ES-I3 (cell line): ENCODE measurements around the gene PIP5K1C.

Experiments used
- H3K36me3 ChIP-seq: 2 replicates; pipeline ENCODE4 v1.6.1; 2013; ENCODE audit warnings: mild to moderate bottlenecking, low read length, control low read depth, moderate library complexity; ENCODE audit not compliant: insufficient read depth
- H3K4me1 ChIP-seq: 2 replicates; pipeline ENCODE4 v1.6.1; 2013; ENCODE audit warnings: mild to moderate bottlenecking, control low read depth, low read length; ENCODE audit not compliant: insufficient read depth
- H3K9ac ChIP-seq: 2 replicates; pipeline ENCODE4 v1.6.1; 2013; ENCODE audit warnings: low read depth, mild to moderate bottlenecking, low read length, moderate library complexity
- H3K9me3 ChIP-seq: 2 replicates; pipeline ENCODE4 v1.6.1; 2013; ENCODE audit warnings: mild to moderate bottlenecking, low read length, moderate library complexity; ENCODE audit not compliant: control insufficient read depth, insufficient read depth

The PIP5K1C gene

DNA sequence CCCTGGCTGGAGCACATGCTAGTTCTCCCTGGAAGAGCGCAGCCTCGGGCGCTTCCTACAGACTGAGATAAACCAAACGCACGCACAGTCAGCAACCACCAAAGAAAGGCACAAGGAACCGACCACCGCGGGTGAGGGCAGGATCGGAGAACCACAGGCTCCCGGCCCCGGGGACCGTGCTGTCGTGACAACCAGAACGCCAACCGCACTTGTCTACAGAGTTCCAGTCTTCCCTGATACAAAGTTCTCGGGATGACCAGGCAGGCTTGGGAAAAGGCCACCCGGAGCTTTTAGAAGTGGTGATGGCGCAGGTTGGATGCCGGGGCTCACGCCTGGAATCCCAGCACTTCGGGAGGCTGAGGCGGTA lies 40.5 kb downstream of the PIP5K1C start:
- Histone ChIP-seq H3K9me3 (no peaks in the 10 kb centered on the region), H3K9ac (no peak overlapping the region), H3K36me3 (peaks cover 11% of the 10 kb centered on the region), H3K4me1 (peaks cover 5% of the 10 kb centered on the region; the same call in 1 of the 2 replicates)

GRCh38 chr19:3658870-3659745 lies 41.2 kb downstream of the PIP5K1C start:
- Histone ChIP-seq H3K4me1 (peaks cover 5% of the 10 kb centered on the region; the same call in 1 of the 2 replicates), H3K9ac (no peak overlapping the region), H3K36me3 (peaks cover 11% of the 10 kb centered on the region)

GRCh38 chr19:3658004-3658869 lies 42.0 kb downstream of the PIP5K1C start:
- no peaks in the 10 kb centered on the region for H3K9me3 ChIP-seq
- H3K4me1 ChIP-seq = peaks cover 5% of the 10 kb centered on the region; the same call in 1 of the 2 replicates
- no peak overlapping the region for H3K9ac ChIP-seq
- peaks cover 8% of the 10 kb centered on the region for H3K36me3 ChIP-seq

More at GRCh38 chr19:3658870-3659745, 41.2 kb downstream of the PIP5K1C start:
- no peaks in the 10 kb centered on the region for H3K9me3 ChIP-seq

GRCh38 chr19:3657395-3657769 lies 42.9 kb downstream of the PIP5K1C start:
- Histone ChIP-seq H3K9me3 (no peaks in the 10 kb centered on the region), H3K9ac (no peak overlapping the region), H3K4me1 (peaks cover 5% of the 10 kb centered on the region; the same call in 1 of the 2 replicates), H3K36me3 (peaks cover 5% of the 10 kb centered on the region)

DNA sequence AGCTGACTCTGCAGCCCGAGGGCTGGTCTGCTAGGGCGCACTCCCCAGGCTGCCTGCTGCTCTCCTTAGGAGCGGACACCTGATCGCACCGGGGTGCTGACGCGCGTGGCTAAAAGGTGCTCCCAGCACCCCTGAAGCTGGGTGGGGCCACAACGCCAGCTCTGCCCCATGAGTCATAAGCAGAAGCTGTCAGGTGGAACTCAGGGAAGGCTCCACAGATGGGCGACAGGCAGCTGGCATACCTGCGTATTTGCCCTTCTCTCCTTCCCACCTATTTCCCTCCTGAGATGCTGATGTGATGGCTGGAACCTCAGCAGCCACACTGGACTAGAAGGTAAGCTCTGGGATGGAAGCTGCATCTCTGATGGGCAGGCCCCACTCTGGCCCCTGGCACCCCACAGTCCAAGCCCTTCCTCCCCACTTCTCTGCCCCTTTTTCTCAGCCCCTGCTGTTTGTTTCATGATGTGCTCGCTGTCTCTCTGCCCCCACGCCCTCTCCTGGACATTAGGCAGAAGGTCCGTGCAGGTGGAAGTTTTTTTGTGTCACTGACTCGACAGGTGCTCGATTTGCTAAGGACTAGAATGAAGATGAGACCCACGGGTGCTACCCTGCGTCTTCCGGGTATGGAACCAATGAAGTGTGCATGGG lies 43.4 kb downstream of the PIP5K1C start:
- Histone ChIP-seq H3K9ac (no peak overlapping the region), H3K36me3 (peaks cover 5% of the 10 kb centered on the region), H3K4me1 (peaks cover 5% of the 10 kb centered on the region; the same call in 1 of the 2 replicates), H3K9me3 (no peaks in the 10 kb centered on the region)

- H3K9ac ChIP-seq = no peak overlapping the region
- H3K36me3 ChIP-seq = peaks cover 5% of the 10 kb centered on the region
- no peaks in the 10 kb centered on the region for H3K9me3 ChIP-seq
- H3K4me1 ChIP-seq = peaks cover 5% of the 10 kb centered on the region; the same call in 1 of the 2 replicates
These were observed 44.1 kb downstream of the PIP5K1C start for GRCh38 chr19:3656073-3656746.

DNA sequence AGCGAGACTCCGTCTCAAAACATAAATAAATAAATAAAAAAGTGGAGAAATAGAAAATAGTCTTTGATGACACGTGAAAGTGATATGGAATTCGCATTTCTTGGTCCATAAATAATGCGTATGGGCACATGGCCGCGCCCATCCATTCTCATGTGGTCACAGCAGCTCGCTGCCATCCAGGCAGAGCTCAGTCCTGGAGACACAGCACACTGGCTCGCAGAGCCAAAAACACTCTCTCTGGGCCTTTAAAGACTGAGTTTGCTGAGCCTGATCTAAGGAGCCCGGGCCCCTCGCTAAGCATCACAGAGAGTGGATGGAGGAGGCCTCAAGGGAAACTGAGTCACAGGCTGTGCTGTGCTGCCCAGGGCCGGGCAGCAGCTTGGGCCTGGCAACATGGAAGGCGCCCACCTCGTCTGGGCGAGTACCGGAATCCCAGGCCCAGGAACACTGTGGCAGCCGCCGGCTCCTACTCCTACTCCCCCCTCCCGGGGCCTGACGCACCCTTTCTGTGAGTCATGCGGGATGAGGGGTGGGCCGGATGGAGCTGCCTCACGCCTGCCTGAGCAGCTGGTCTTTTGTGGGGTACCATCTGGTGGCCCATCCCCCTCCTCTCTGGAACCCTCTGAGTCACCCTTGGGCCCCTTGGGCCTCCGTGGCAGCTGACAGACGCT lies 44.7 kb downstream of the PIP5K1C start:
- Histone ChIP-seq H3K4me1 (peaks cover 5% of the 10 kb centered on the region; the same call in 1 of the 2 replicates), H3K9me3 (no peaks in the 10 kb centered on the region), H3K36me3 (peaks cover 3% of the 10 kb centered on the region; the same call in 1 of the 2 replicates), H3K9ac (no peak overlapping the region)

GRCh38 chr19:3653865-3654513 lies 46.3 kb downstream of the PIP5K1C start:
- Histone ChIP-seq H3K36me3 (no peaks in the 10 kb centered on the region), H3K9me3 (no peaks in the 10 kb centered on the region), H3K9ac (no peak overlapping the region), H3K4me1 (peaks cover 5% of the 10 kb centered on the region; the same call in 1 of the 2 replicates)

GRCh38 chr19:3653081-3653795 lies 47.0 kb downstream of the PIP5K1C start:
- H3K9me3 ChIP-seq = no peaks in the 10 kb centered on the region
- H3K9ac ChIP-seq = no peak overlapping the region
- H3K4me1 ChIP-seq = peaks cover 5% of the 10 kb centered on the region; the same call in 1 of the 2 replicates
- no peaks in the 10 kb centered on the region for H3K36me3 ChIP-seq

- no peaks in the 10 kb centered on the region for H3K36me3 ChIP-seq
- H3K4me1 ChIP-seq = peaks cover 5% of the 10 kb centered on the region; the same call in 1 of the 2 replicates
- no peaks in the 10 kb centered on the region for H3K9me3 ChIP-seq
- H3K9ac ChIP-seq = no peak overlapping the region
These were observed 47.8 kb downstream of the PIP5K1C start for GRCh38 chr19:3652422-3652821.

- H3K9me3 ChIP-seq = no peaks in the 10 kb centered on the region
- H3K36me3 ChIP-seq = no peaks in the 10 kb centered on the region
These were observed 48.6 kb downstream of the PIP5K1C start for GRCh38 chr19:3651684-3652083.

GRCh38 chr19:3649888-3650287 lies 50.4 kb downstream of the PIP5K1C start:
- Histone ChIP-seq H3K36me3 (no peaks in the 10 kb centered on the region), H3K4me1 (no peaks in the 10 kb centered on the region), H3K9me3 (no peaks in the 10 kb centered on the region), H3K9ac (no peak overlapping the region)

More at GRCh38 chr19:3651684-3652083, 48.6 kb downstream of the PIP5K1C start:
- no peak overlapping the region for H3K9ac ChIP-seq
- peaks cover 5% of the 10 kb centered on the region; the same call in 1 of the 2 replicates for H3K4me1 ChIP-seq
